HepG2 (cell line): ENCODE results near the gene RICTOR. TPM values are rescaled to one million over a fixed set of nuclear protein-coding genes. Genes with fewer than 3 reads are reported as not detected.

Source experiments
- ATF2 ChIP-seq: sonication (generic); formaldehyde crosslinking; IDR thresholded peaks from 2 replicates; pipeline ENCODE4 v1.4.0; 2020; ENCODE audit warnings: missing genetic modification reagents
- ATF4 ChIP-seq, 2 experiments: fragments of 450-650 bp in 1 of 2; sonication (generic) in 1 of 2; formaldehyde crosslinking; IDR thresholded peaks; 2 replicates each; pipeline versions ENCODE4 v1.5.0 to v1.8.0; 2020 to 2022; ENCODE audit warnings: mild to moderate bottlenecking in 1 of 2, missing genetic modification reagents in 1 of 2
- CHD4 ChIP-seq: fragments of 200-600 bp; sonication (generic); IDR thresholded peaks from 2 replicates; pipeline ENCODE4 v1.7.0; 2017; ENCODE audit warnings: mild to moderate bottlenecking, low read length, borderline replicate concordance
- CREBL2 ChIP-seq: sonication (generic); formaldehyde crosslinking; IDR thresholded peaks from 2 replicates; pipeline ENCODE4 v1.8.1; 2023; ENCODE audit warnings: missing genetic modification reagents, mild to moderate bottlenecking, borderline replicate concordance
- FOSL2 ChIP-seq: sonication (generic); formaldehyde crosslinking; IDR thresholded peaks from 2 replicates; pipeline ENCODE4 v1.4.0; 2020; ENCODE audit warnings: missing genetic modification reagents
- FOXK1 ChIP-seq: sonication (generic); formaldehyde crosslinking; IDR thresholded peaks from 2 replicates; pipeline ENCODE4 v1.4.0; 2020; ENCODE audit warnings: low read depth, missing genetic modification reagents, borderline replicate concordance
- HMGXB4 ChIP-seq, 2 experiments: sonication (generic) in 1 of 2; formaldehyde crosslinking in 1 of 2; IDR thresholded peaks; 2 replicates each; pipeline versions ENCODE4 v1.4.0 to v1.6.1; 2018 to 2020; ENCODE audit warnings: missing genetic modification reagents in 2 of 2, borderline replicate concordance in 1 of 2, low read depth in 1 of 2, mild to moderate bottlenecking in 1 of 2, missing biosample characterization in 1 of 2
- KDM1A ChIP-seq: IDR thresholded peaks from 2 replicates; pipeline ENCODE4 v1.6.1; 2016; ENCODE audit warnings: missing compliant biosample characterization
- KDM2A ChIP-seq: sonication (generic); formaldehyde crosslinking; IDR thresholded peaks from 2 replicates; pipeline ENCODE4 v1.4.0; 2020; ENCODE audit warnings: low read depth, missing genetic modification reagents, borderline replicate concordance
- KLF9 ChIP-seq: IDR thresholded peaks from 2 replicates; pipeline ENCODE4 v1.6.1; 2016; ENCODE audit warnings: low read depth
- MAFF ChIP-seq: IDR thresholded peaks from 2 replicates; pipeline ENCODE4 v1.6.1; 2011; ENCODE audit warnings: low read depth, low read length, improper control_type of control experiment
- MEF2D ChIP-seq: sonication (generic); formaldehyde crosslinking; IDR thresholded peaks from 2 replicates; pipeline ENCODE4 v1.5.1; 2020; ENCODE audit warnings: mild to moderate bottlenecking, missing genetic modification reagents
- MEIS2 ChIP-seq: sonication (generic); formaldehyde crosslinking; IDR thresholded peaks from 2 replicates; pipeline ENCODE4 v1.9.0; 2021; ENCODE audit warnings: mild to moderate bottlenecking, missing genetic modification reagents
- PHF21A ChIP-seq: sonication (generic); formaldehyde crosslinking; IDR thresholded peaks from 2 replicates; pipeline ENCODE4 v1.5.0; 2020; ENCODE audit warnings: mild to moderate bottlenecking, missing genetic modification reagents
- RCOR2 ChIP-seq: IDR thresholded peaks from 2 replicates; pipeline ENCODE4 v1.6.1; 2016; ENCODE audit warnings: missing biosample characterization, missing genetic modification reagents
- SNAI1 ChIP-seq: sonication (generic); formaldehyde crosslinking; IDR thresholded peaks from 2 replicates; pipeline ENCODE4 v1.5.0; 2020; ENCODE audit warnings: mild to moderate bottlenecking, missing genetic modification reagents, borderline replicate concordance
- SNAPC2 ChIP-seq: sonication (generic); formaldehyde crosslinking; IDR thresholded peaks from 2 replicates; pipeline ENCODE4 v1.8.1; 2022; ENCODE audit warnings: mild to moderate bottlenecking, missing genetic modification reagents
- THAP7 ChIP-seq: sonication (generic); formaldehyde crosslinking; IDR thresholded peaks from 2 replicates; pipeline ENCODE4 v1.8.1; 2023; ENCODE audit warnings: mild to moderate bottlenecking, missing genetic modification reagents
- ZBTB10 ChIP-seq: sonication (generic); formaldehyde crosslinking; IDR thresholded peaks from 2 replicates; pipeline ENCODE4 v1.4.0; 2020; ENCODE audit warnings: missing genetic modification reagents, borderline replicate concordance
- ZNF335 ChIP-seq: sonication (generic); formaldehyde crosslinking; IDR thresholded peaks from 2 replicates; pipeline ENCODE4 v1.4.0; 2020; ENCODE audit warnings: missing genetic modification reagents
- ZNF337 ChIP-seq: sonication (generic); formaldehyde crosslinking; IDR thresholded peaks from 2 replicates; pipeline ENCODE4 v1.5.1; 2020; ENCODE audit warnings: missing genetic modification reagents, low read depth, mild to moderate bottlenecking, borderline replicate concordance
- ZNF34 ChIP-seq: sonication (generic); formaldehyde crosslinking; IDR thresholded peaks from 2 replicates; pipeline ENCODE4 v1.4.0; 2020; ENCODE audit warnings: mild to moderate bottlenecking, missing genetic modification reagents, borderline replicate concordance
- ZNF780A ChIP-seq: sonication (generic); formaldehyde crosslinking; IDR thresholded peaks from 2 replicates; pipeline ENCODE4 v1.8.0; 2022; ENCODE audit warnings: mild to moderate bottlenecking, missing genetic modification reagents, moderate library complexity
- polyA plus RNA-seq, 8 experiments: library from polyadenylated mRNA; depleted of rRNA in 3 of 8; stranded (reverse) in 7 of 8; unstranded in 1 of 8; fragments of >200 nt; fragmentation: Illumina TruSeq in 4 of 8; extraction: Trizol in 4 of 8; gene quantifications; 2 replicates each; pipeline versions ENCODE4 v1.2.1 to v1.2.3, GENCODE V29; 2011 to 2016; ENCODE audit warnings: low read depth in 4 of 8, missing spikeins in 1 of 8, mixed read lengths in 1 of 8; ENCODE audit not compliant: insufficient read depth in 1 of 8
- total RNA-seq, 5 experiments: library from RNA; depleted of rRNA; stranded (reverse); fragments of >200 nt; fragmentation: Illumina TruSeq; extraction: Trizol; gene quantifications; 2 replicates each; pipeline ENCODE4 v1.2.3, GENCODE V29; 2016; ENCODE audit warnings: low read depth in 1 of 5

RICTOR gene
- total and polyA plus RNA-seq, 2 of the 13 experiments (the other 11 are each of a cell fraction or from before 2014, with no cell fraction given), result 10.7 to 15.4 TPM

- TF ChIP-seq HMGXB4 (CRISPR knock-in tag; IDR thresholded peaks at IDR 0.05; ENCODE audit: borderline replicate concordance in 1 of 2, low read depth in 1 of 2) (no peak), ZNF780A (CRISPR knock-in tag) (no peak), RCOR2 (CRISPR knock-in tag) (no peak), ATF2 (no peak), MAFF (0 out of 2 replicates have a peak, but pooled peaks have one; percentile 33), PHF21A (no peak), KLF9 (no peak), FOXK1 (peak; percentile 65; the same call in 1 of the 2 replicates), KDM2A (peak; percentile 34; the same call in 1 of the 2 replicates), ZNF337 (CRISPR knock-in tag) (no peak), CHD4 (no peak), CREBL2 (CRISPR knock-in tag) (no peak), MEIS2 (no peak), FOSL2 (CRISPR knock-in tag) (peak; percentile 92), THAP7 (no peak), SNAI1 (no peak), KDM1A (CRISPR knock-in tag) (no peak), ATF4 (CRISPR knock-in tag; IDR thresholded peaks at IDR 0.05) (peak in 1 of 2 experiments; percentile 82; a peak in 2 of 4 replicates), ZNF34 (CRISPR knock-in tag) (no peak), MEF2D (CRISPR knock-in tag) (no peak), ZBTB10 (no peak), ZNF335 (CRISPR knock-in tag) (no peak), SNAPC2 (no peak)
Measured at GRCh38 chr5:39100851-39101396, 26.7 kb upstream of the RICTOR start (continued).
